CD8-positive, alpha-beta memory T cell (primary cell): ENCODE measurements around the gene SH3RF1. TPM values are rescaled to one million over a fixed set of nuclear protein-coding genes. Genes with fewer than 3 reads are reported as not detected.

Experiments
- CTCF ChIA-PET: fragments of 350-600 bp; sonication (Branson Sonifier 250); formaldehyde crosslinking; loops from one replicate; lab custom pipeline; 2021; ENCODE audit warnings: antibody characterized with exemption; lab: Charles Lee
- POLR2A ChIA-PET: fragments of 350-600 bp; sonication (Branson Sonifier 250); formaldehyde crosslinking; loops from one replicate; lab custom pipeline; 2021; ENCODE audit warnings: antibody characterized with exemption; lab: Charles Lee
- DNase-seq, 5 donors: peaks; one replicate each; pipeline versions ENCODE4 v3.0.0 to v3.0.0-alpha.2; 2020 to 2022; ENCODE audit warnings: mixed read lengths in 1 of 5
- H3K27ac ChIP-seq: one replicate; pipeline ENCODE4 v1.7.0; 2013; ENCODE audit warnings: low read depth, mild to moderate bottlenecking, low read length, moderate library complexity
- H3K27me3 ChIP-seq: 2 replicates; pipeline ENCODE4 v1.7.0; 2013; ENCODE audit warnings: low read length, mild to moderate bottlenecking; ENCODE audit not compliant: insufficient read depth, poor library complexity, severe bottlenecking
- H3K36me3 ChIP-seq: 2 replicates; pipeline ENCODE4 v1.7.0; 2013; ENCODE audit warnings: mild to moderate bottlenecking, low read length, moderate library complexity; ENCODE audit not compliant: insufficient read depth
- H3K4me1 ChIP-seq: 2 replicates; pipeline ENCODE4 v1.7.0; 2013; ENCODE audit warnings: mild to moderate bottlenecking, low read length, moderate library complexity; ENCODE audit not compliant: insufficient read depth
- H3K4me3 ChIP-seq: 2 replicates; pipeline ENCODE4 v1.7.0; 2013; ENCODE audit warnings: mild to moderate bottlenecking, low read length
- H3K9me3 ChIP-seq: 2 replicates; pipeline ENCODE4 v1.7.0; 2013; ENCODE audit warnings: mild to moderate bottlenecking, low read length
- H3K27ac Mint-ChIP-seq, 8 donors: one replicate each; pipeline ENCODE4 v1.8.0; 2020 to 2021; ENCODE audit warnings: mixed read lengths in 8 of 8, mild to moderate bottlenecking in 6 of 8, inconsistent platforms in 3 of 8, moderate library complexity in 3 of 8
- H3K27me3 Mint-ChIP-seq, 2 donors: one replicate each; pipeline ENCODE4 v1.8.0; 2020 to 2021; ENCODE audit warnings: mixed read lengths in 2 of 2, mild to moderate bottlenecking in 1 of 2, moderate library complexity in 1 of 2
- H3K36me3 Mint-ChIP-seq, 3 donors: one replicate each; pipeline ENCODE4 v1.8.0; 2020 to 2021; ENCODE audit warnings: mixed read lengths in 3 of 3, inconsistent platforms in 1 of 3, mild to moderate bottlenecking in 1 of 3
- H3K4me1 Mint-ChIP-seq, 3 donors: one replicate each; pipeline ENCODE4 v1.8.0; 2020 to 2021; ENCODE audit warnings: mixed read lengths in 3 of 3, inconsistent platforms in 1 of 3, mild to moderate bottlenecking in 1 of 3
- H3K4me3 Mint-ChIP-seq, 7 donors: one replicate each; pipeline ENCODE4 v1.8.0; 2020 to 2021; ENCODE audit warnings: mixed read lengths in 7 of 7, mild to moderate bottlenecking in 6 of 7, moderate library complexity in 4 of 7, inconsistent platforms in 2 of 7
- H3K9me3 Mint-ChIP-seq, 5 donors: one replicate each; pipeline ENCODE4 v1.8.0; 2020 to 2022; ENCODE audit warnings: mixed read lengths in 5 of 5, mild to moderate bottlenecking in 3 of 5, moderate library complexity in 2 of 5, inconsistent platforms in 1 of 5
- polyA plus RNA-seq: library from polyadenylated mRNA; unstranded; fragments of 300-500 nt; fragmentation: Illumina TruSeq; gene quantifications from one replicate; pipeline ENCODE4 v1.2.3, GENCODE V29; 2021
- total RNA-seq, 2 experiments: library from RNA; stranded (reverse); gene quantifications; one replicate each; pipeline ENCODE4 v1.2.3, GENCODE V29; 2021

The SH3RF1 gene
- total and polyA plus RNA-seq, 3 experiments from 2014 or later = 1.1 to 1.4 TPM; not detected in 1

- Mint-ChIP-seq H3K36me3 (no peaks in the 10 kb centered on the region), H3K27me3 (peaks cover 0 to under 1% of the 10 kb centered on the region in 2 donors), H3K4me1 (no peaks in the 10 kb centered on the region), H3K9me3 (no peaks in the 10 kb centered on the region), H3K4me3 (no peak overlapping the region), H3K27ac (no peak overlapping the region)
- Histone ChIP-seq H3K4me3 (no peak overlapping the region), H3K36me3 (no peaks in the 10 kb centered on the region), H3K4me1 (no peaks in the 10 kb centered on the region), H3K27ac (no peak overlapping the region), H3K27me3 (no peaks in the 10 kb centered on the region), H3K9me3 (no peaks in the 10 kb centered on the region)
- ChIA-PET POLR2A (no interaction called here), CTCF (no interaction called here)
- DNase-seq = no peak
These were observed 48.0 kb downstream of the SH3RF1 start for GRCh38 chr4:169222761-169223160.

GRCh38 chr4:169221662-169222061 lies 49.1 kb downstream of the SH3RF1 start:
- no peaks in the 10 kb centered on the region for H3K4me1 Mint-ChIP-seq
- POLR2A ChIA-PET = no interaction called here
- Histone ChIP-seq H3K4me1 (no peaks in the 10 kb centered on the region), H3K27ac (no peak overlapping the region), H3K36me3 (no peaks in the 10 kb centered on the region), H3K4me3 (no peak overlapping the region), H3K27me3 (no peaks in the 10 kb centered on the region), H3K9me3 (no peaks in the 10 kb centered on the region)
- DNase-seq = no peak
- H3K9me3 Mint-ChIP-seq = no peaks in the 10 kb centered on the region
- H3K36me3 Mint-ChIP-seq = no peaks in the 10 kb centered on the region
- no peak overlapping the region for H3K27ac Mint-ChIP-seq
- CTCF ChIA-PET = no interaction called here
- H3K4me3 Mint-ChIP-seq = no peak overlapping the region
- H3K27me3 Mint-ChIP-seq = peaks cover 0 to 6% of the 10 kb centered on the region in 2 donors

GRCh38 chr4:169220854-169221411 lies 49.8 kb downstream of the SH3RF1 start:
- Mint-ChIP-seq H3K4me3 (no peak overlapping the region), H3K9me3 (no peaks in the 10 kb centered on the region), H3K27ac (no peak overlapping the region), H3K27me3 (peaks cover 0 to 6% of the 10 kb centered on the region in 2 donors), H3K4me1 (no peaks in the 10 kb centered on the region), H3K36me3 (no peaks in the 10 kb centered on the region)
- ChIA-PET POLR2A (no interaction called here), CTCF (no interaction called here)
- Histone ChIP-seq H3K27ac (no peak overlapping the region), H3K9me3 (no peaks in the 10 kb centered on the region), H3K4me3 (no peak overlapping the region), H3K4me1 (no peaks in the 10 kb centered on the region), H3K27me3 (no peaks in the 10 kb centered on the region), H3K36me3 (no peaks in the 10 kb centered on the region)
- DNase-seq = no peak

GRCh38 chr4:169220447-169220846 lies 50.3 kb downstream of the SH3RF1 start:
- Mint-ChIP-seq H3K4me1 (no peaks in the 10 kb centered on the region), H3K4me3 (no peak overlapping the region), H3K9me3 (no peaks in the 10 kb centered on the region), H3K27ac (no peak overlapping the region), H3K36me3 (no peaks in the 10 kb centered on the region), H3K27me3 (peaks cover 3 to 6% of the 10 kb centered on the region in 2 donors)
- no peak overlapping the region for H3K27ac ChIP-seq
- CTCF ChIA-PET = no interaction called here
- no peaks in the 10 kb centered on the region for H3K27me3 ChIP-seq
- H3K9me3 ChIP-seq = no peaks in the 10 kb centered on the region
- DNase-seq = no peak
- no peaks in the 10 kb centered on the region for H3K36me3 ChIP-seq
- POLR2A ChIA-PET = no interaction called here
- no peaks in the 10 kb centered on the region for H3K4me1 ChIP-seq
- H3K4me3 ChIP-seq = no peak overlapping the region

- Histone ChIP-seq H3K4me3 (no peak overlapping the region), H3K27ac (no peak overlapping the region), H3K4me1 (no peaks in the 10 kb centered on the region), H3K9me3 (no peaks in the 10 kb centered on the region), H3K36me3 (no peaks in the 10 kb centered on the region), H3K27me3 (no peaks in the 10 kb centered on the region)
- no peak for DNase-seq
- Mint-ChIP-seq H3K36me3 (no peaks in the 10 kb centered on the region), H3K4me1 (no peaks in the 10 kb centered on the region), H3K27me3 (peaks cover 3 to 8% of the 10 kb centered on the region in 2 donors), H3K4me3 (no peak overlapping the region), H3K9me3 (no peaks in the 10 kb centered on the region), H3K27ac (no peak overlapping the region)
- POLR2A ChIA-PET = no interaction called here
- CTCF ChIA-PET = no interaction called here
These were observed 51.3 kb downstream of the SH3RF1 start for GRCh38 chr4:169219440-169219839.

- no peak overlapping the region for H3K27ac Mint-ChIP-seq
These were observed 55.1 kb downstream of the SH3RF1 start for GRCh38 chr4:169215656-169216055.

GRCh38 chr4:169212981-169213380 lies 57.8 kb downstream of the SH3RF1 start:
- H3K27ac ChIP-seq = no peak overlapping the region
- H3K4me3 Mint-ChIP-seq = no peak overlapping the region
- no peak for DNase-seq
- ChIA-PET POLR2A (no interaction called here), CTCF (no interaction called here)
- H3K9me3 Mint-ChIP-seq = peaks cover 0 to 4% (median 2%) of the 10 kb centered on the region in 5 donors
- H3K27me3 Mint-ChIP-seq = peaks cover 5 to 12% of the 10 kb centered on the region in 2 donors
- H3K4me1 ChIP-seq = no peaks in the 10 kb centered on the region
- no peaks in the 10 kb centered on the region for H3K4me1 Mint-ChIP-seq
- H3K36me3 Mint-ChIP-seq = no peaks in the 10 kb centered on the region
- H3K27ac Mint-ChIP-seq = no peak overlapping the region
- H3K36me3 ChIP-seq = no peaks in the 10 kb centered on the region
- H3K9me3 ChIP-seq = no peaks in the 10 kb centered on the region
- H3K4me3 ChIP-seq = no peak overlapping the region
- H3K27me3 ChIP-seq = no peaks in the 10 kb centered on the region

More at GRCh38 chr4:169215656-169216055, 55.1 kb downstream of the SH3RF1 start:
- Histone ChIP-seq H3K4me3 (no peak overlapping the region), H3K27me3 (no peaks in the 10 kb centered on the region), H3K9me3 (no peaks in the 10 kb centered on the region), H3K36me3 (no peaks in the 10 kb centered on the region), H3K27ac (no peak overlapping the region), H3K4me1 (no peaks in the 10 kb centered on the region)
- no peak overlapping the region for H3K4me3 Mint-ChIP-seq
- H3K4me1 Mint-ChIP-seq = no peaks in the 10 kb centered on the region
- no peak for DNase-seq
- CTCF ChIA-PET = no interaction called here
- H3K27me3 Mint-ChIP-seq = peaks cover 3 to 12% of the 10 kb centered on the region in 2 donors
- H3K9me3 Mint-ChIP-seq = peaks cover 0 to 4% (median 0%) of the 10 kb centered on the region in 5 donors
- POLR2A ChIA-PET = no interaction called here
- no peaks in the 10 kb centered on the region for H3K36me3 Mint-ChIP-seq

GRCh38 chr4:169210504-169211118 lies 60.1 kb downstream of the SH3RF1 start:
- Mint-ChIP-seq H3K4me3 (no peak overlapping the region), H3K4me1 (no peaks in the 10 kb centered on the region), H3K9me3 (peaks cover 0 to 4% (median 2%) of the 10 kb centered on the region in 5 donors), H3K36me3 (no peaks in the 10 kb centered on the region), H3K27me3 (peaks cover 4 to 6% of the 10 kb centered on the region in 2 donors), H3K27ac (no peak overlapping the region)
- Histone ChIP-seq H3K27me3 (no peaks in the 10 kb centered on the region), H3K9me3 (no peaks in the 10 kb centered on the region), H3K27ac (no peak overlapping the region), H3K4me1 (no peaks in the 10 kb centered on the region), H3K4me3 (no peak overlapping the region), H3K36me3 (no peaks in the 10 kb centered on the region)
- ChIA-PET POLR2A (no interaction called here), CTCF (no interaction called here)
- no peak for DNase-seq
